ENCODE data around the gene ATF6B.
"Not testable (repeated sequence)": the region's sequence is repeated elsewhere in the genome, so short reads cannot be mapped to it uniquely, and the experiment has no call there.

ATF6B gene

DNA sequence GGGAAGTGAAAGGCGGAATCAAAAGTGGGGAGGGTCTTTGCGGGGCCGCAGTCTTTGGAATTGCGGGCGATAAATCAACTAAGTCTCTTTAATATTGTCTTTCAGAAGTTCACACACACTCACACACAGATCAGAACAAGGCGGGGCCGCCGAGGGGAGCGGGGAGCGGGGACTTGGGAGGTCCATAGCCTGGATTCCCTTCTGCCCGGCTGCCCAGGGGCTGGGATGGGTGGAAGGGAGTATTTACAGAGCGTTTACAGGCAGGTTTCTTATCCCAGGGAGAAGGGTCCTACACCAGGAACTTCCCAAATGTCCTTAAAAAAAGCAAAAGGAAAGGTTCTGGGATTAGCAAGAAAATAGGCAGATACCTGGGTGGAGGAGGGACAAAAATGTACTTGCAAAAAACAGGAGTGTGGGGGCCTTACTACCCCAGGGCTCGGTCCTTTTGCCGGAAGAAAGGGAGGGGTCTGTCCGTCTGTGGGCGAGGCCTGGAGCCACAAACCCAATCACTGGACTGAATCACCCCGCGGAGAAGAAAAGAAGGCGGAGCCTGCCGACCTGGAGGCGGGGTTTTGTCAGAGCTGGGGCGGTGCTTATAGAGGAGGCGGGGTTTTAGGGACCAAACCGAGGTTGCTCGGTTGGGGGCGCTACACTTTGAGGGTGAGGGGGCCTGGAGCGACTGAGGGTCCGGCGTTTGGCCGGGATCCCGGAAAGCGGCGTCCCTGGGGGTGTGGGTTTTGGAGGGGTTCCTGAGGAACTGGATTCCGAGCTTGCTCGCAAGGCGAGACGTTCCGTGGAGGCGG, 20.4 kb upstream of the ATF6B start:
- H3K36me3 ChIP-seq (ENCODE audit: control insufficient read depth in 2 of 2, insufficient read depth in 2 of 2, low read length in 2 of 2), result no peaks in the 10 kb centered on the region
- peaks cover 0 to 11% of the 10 kb centered on the region in 2 donors for H3K4me1 ChIP-seq (ENCODE audit: control insufficient read depth in 2 of 2, insufficient read depth in 2 of 2, low read length in 2 of 2)
- no peak overlapping the region for H3K27ac ChIP-seq (ENCODE audit: low read depth in 2 of 2, low read length in 2 of 2)
- no peaks in the 10 kb centered on the region for H3K27me3 ChIP-seq (ENCODE audit: control insufficient read depth in 2 of 2, insufficient read depth in 2 of 2, low read length in 2 of 2)
- H3K4me3 ChIP-seq (ENCODE audit: low read length in 2 of 2), result peak overlapping the region in 1 of 2 donors; percentile 57
- H3K9me3 ChIP-seq (ENCODE audit: control insufficient read depth in 2 of 2, low read length in 2 of 2), result no peaks in the 10 kb centered on the region
- H3K9ac ChIP-seq (ENCODE audit: low read depth in 1 of 2, low read length in 2 of 2), result peak overlapping the region; percentile 12 to 24

DNA sequence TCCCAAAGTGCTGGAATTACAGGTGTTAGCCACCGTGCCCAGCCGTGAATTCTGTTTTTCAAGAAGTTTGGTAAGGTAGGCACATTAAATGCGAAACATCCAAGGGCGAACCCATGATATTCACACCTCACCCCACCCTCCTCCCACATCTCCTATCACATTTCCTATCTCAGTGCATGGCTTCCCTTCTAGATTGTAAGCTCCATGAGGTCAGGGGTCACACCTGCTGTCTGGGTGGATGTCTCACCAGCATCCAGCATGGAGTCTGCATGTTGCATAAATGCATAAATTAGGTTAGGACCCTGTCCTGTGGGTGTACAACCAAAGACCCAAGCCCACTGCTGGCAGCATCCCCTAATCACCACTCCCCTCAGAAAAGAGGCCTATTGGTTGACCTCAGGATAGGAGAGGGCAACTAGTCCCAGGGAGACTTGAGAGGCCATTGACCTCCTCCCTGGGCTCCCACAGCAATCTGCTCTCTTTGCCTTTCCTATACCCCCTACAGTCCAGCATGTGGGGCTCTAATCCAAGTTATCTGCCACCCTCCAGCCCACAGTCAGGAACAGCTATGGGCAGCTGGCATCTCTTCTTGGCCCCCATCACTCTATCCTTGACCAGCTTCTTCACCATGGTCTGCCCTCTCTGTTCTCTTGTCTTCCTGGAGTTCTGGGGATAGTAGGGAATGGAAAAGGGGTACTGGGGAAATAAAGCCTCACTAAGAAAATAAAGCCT, 19.5 kb upstream of the ATF6B start:
- Histone ChIP-seq H3K27me3 (ENCODE audit: control insufficient read depth in 2 of 2, insufficient read depth in 2 of 2, low read length in 2 of 2) (no peaks in the 10 kb centered on the region), H3K27ac (ENCODE audit: low read depth in 2 of 2, low read length in 2 of 2) (no peak overlapping the region), H3K9ac (ENCODE audit: low read depth in 1 of 2, low read length in 2 of 2) (no peak overlapping the region), H3K4me1 (ENCODE audit: control insufficient read depth in 2 of 2, insufficient read depth in 2 of 2, low read length in 2 of 2) (peaks cover 0 to 8% of the 10 kb centered on the region in 2 donors), H3K9me3 (ENCODE audit: control insufficient read depth in 2 of 2, low read length in 2 of 2) (no peaks in the 10 kb centered on the region), H3K4me3 (ENCODE audit: low read length in 2 of 2) (no peak overlapping the region), H3K36me3 (ENCODE audit: control insufficient read depth in 2 of 2, insufficient read depth in 2 of 2, low read length in 2 of 2) (no peaks in the 10 kb centered on the region)

- H3K4me3 ChIP-seq (ENCODE audit: low read length in 2 of 2), result no peak overlapping the region
- H3K27me3 ChIP-seq (ENCODE audit: control insufficient read depth in 2 of 2, insufficient read depth in 2 of 2, low read length in 2 of 2), result no peaks in the 10 kb centered on the region
Measured at GRCh38 chr6:32146687-32147086, 18.6 kb upstream of the ATF6B start.

GRCh38 chr6:32146287-32146686, 18.2 kb upstream of the ATF6B start:
- no peak overlapping the region for H3K27ac ChIP-seq (ENCODE audit: low read depth in 2 of 2, low read length in 2 of 2)
- no peaks in the 10 kb centered on the region for H3K27me3 ChIP-seq (ENCODE audit: control insufficient read depth in 2 of 2, insufficient read depth in 2 of 2, low read length in 2 of 2)
- H3K9ac ChIP-seq (ENCODE audit: low read depth in 1 of 2, low read length in 2 of 2), result no peak overlapping the region
- peaks cover 3 to 4% of the 10 kb centered on the region in 2 donors for H3K4me1 ChIP-seq (ENCODE audit: control insufficient read depth in 2 of 2, insufficient read depth in 2 of 2, low read length in 2 of 2)
- no peak overlapping the region for H3K4me3 ChIP-seq (ENCODE audit: low read length in 2 of 2)
- H3K36me3 ChIP-seq (ENCODE audit: control insufficient read depth in 2 of 2, insufficient read depth in 2 of 2, low read length in 2 of 2), result no peaks in the 10 kb centered on the region
- no peaks in the 10 kb centered on the region for H3K9me3 ChIP-seq (ENCODE audit: control insufficient read depth in 2 of 2, low read length in 2 of 2)

More at GRCh38 chr6:32146687-32147086, 18.6 kb upstream of the ATF6B start:
- Histone ChIP-seq H3K36me3 (ENCODE audit: control insufficient read depth in 2 of 2, insufficient read depth in 2 of 2, low read length in 2 of 2) (no peaks in the 10 kb centered on the region), H3K27ac (ENCODE audit: low read depth in 2 of 2, low read length in 2 of 2) (no peak overlapping the region), H3K4me1 (ENCODE audit: control insufficient read depth in 2 of 2, insufficient read depth in 2 of 2, low read length in 2 of 2) (peaks cover 3% of the 10 kb centered on the region in 2 donors), H3K9ac (ENCODE audit: low read depth in 1 of 2, low read length in 2 of 2) (no peak overlapping the region), H3K9me3 (ENCODE audit: control insufficient read depth in 2 of 2, low read length in 2 of 2) (no peaks in the 10 kb centered on the region)

DNA sequence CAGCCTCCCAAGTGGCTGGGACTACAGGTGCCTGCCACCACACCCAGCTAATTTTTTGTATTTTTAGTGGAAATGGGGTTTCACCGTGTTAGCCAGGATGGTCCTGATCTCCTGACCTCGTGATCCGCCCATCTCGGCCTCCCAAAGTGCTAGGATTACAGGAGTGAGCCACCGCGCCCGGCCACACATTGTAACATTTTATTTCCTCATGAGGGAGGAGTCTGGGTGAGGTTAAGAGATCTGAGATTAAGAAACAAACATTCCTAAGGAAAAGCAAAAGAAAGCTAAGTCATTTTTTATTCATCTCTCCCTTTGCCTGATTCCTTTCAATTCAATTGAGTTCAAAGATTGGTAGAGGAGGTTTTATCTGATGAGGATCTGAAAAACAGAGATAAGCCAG, 16.2 kb upstream of the ATF6B start:
- H3K27me3 ChIP-seq (ENCODE audit: control insufficient read depth in 2 of 2, insufficient read depth in 2 of 2, low read length in 2 of 2); H3K27ac ChIP-seq (ENCODE audit: low read depth in 2 of 2, low read length in 2 of 2); H3K9ac ChIP-seq (ENCODE audit: low read depth in 1 of 2, low read length in 2 of 2); H3K4me3 ChIP-seq (ENCODE audit: low read length in 2 of 2); H3K36me3 ChIP-seq (ENCODE audit: control insufficient read depth in 2 of 2, insufficient read depth in 2 of 2, low read length in 2 of 2); H3K4me1 ChIP-seq (ENCODE audit: control insufficient read depth in 2 of 2, insufficient read depth in 2 of 2, low read length in 2 of 2); H3K9me3 ChIP-seq (ENCODE audit: control insufficient read depth in 2 of 2, low read length in 2 of 2): not testable (repeated sequence)

GRCh38 chr6:32140420-32141046, 12.5 kb upstream of the ATF6B start:
- Histone ChIP-seq H3K4me3 (ENCODE audit: low read length in 2 of 2) (no peak overlapping the region), H3K9ac (ENCODE audit: low read depth in 1 of 2, low read length in 2 of 2) (no peak overlapping the region), H3K9me3 (ENCODE audit: control insufficient read depth in 2 of 2, low read length in 2 of 2) (no peaks in the 10 kb centered on the region), H3K27me3 (ENCODE audit: control insufficient read depth in 2 of 2, insufficient read depth in 2 of 2, low read length in 2 of 2) (no peaks in the 10 kb centered on the region), H3K4me1 (ENCODE audit: control insufficient read depth in 2 of 2, insufficient read depth in 2 of 2, low read length in 2 of 2) (peaks cover 3 to 4% of the 10 kb centered on the region in 2 donors), H3K36me3 (ENCODE audit: control insufficient read depth in 2 of 2, insufficient read depth in 2 of 2, low read length in 2 of 2) (no peaks in the 10 kb centered on the region), H3K27ac (ENCODE audit: low read depth in 2 of 2, low read length in 2 of 2) (no peak overlapping the region)

GRCh38 chr6:32139590-32139989, 11.5 kb upstream of the ATF6B start:
- no peaks in the 10 kb centered on the region for H3K9me3 ChIP-seq (ENCODE audit: control insufficient read depth in 2 of 2, low read length in 2 of 2)
- peaks cover 3 to 4% of the 10 kb centered on the region in 2 donors for H3K4me1 ChIP-seq (ENCODE audit: control insufficient read depth in 2 of 2, insufficient read depth in 2 of 2, low read length in 2 of 2)
- H3K27ac ChIP-seq (ENCODE audit: low read depth in 2 of 2, low read length in 2 of 2), result no peak overlapping the region
- no peaks in the 10 kb centered on the region for H3K36me3 ChIP-seq (ENCODE audit: control insufficient read depth in 2 of 2, insufficient read depth in 2 of 2, low read length in 2 of 2)
- no peak overlapping the region for H3K9ac ChIP-seq (ENCODE audit: low read depth in 1 of 2, low read length in 2 of 2)
- no peaks in the 10 kb centered on the region for H3K27me3 ChIP-seq (ENCODE audit: control insufficient read depth in 2 of 2, insufficient read depth in 2 of 2, low read length in 2 of 2)
- no peak overlapping the region for H3K4me3 ChIP-seq (ENCODE audit: low read length in 2 of 2)

DNA sequence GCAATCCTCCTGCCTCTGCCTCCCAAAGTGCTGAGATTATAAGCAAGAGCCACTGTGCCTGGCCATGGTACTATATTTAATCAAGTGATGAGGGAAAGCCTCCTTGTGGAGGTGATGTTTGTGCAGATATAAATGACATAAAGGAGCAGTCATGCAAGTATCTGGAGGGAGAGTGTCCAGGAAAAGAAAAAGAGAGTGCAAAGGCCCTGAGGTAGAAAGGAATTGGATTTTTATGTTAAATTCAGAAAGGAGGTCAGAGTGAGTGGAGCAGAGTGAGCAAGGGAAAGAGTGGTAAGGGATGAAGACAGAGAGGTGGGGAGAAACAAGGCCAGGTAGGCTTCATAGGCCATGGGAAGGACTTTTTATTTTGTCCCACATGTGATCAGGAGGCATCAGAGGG, 9.4 kb upstream of the ATF6B start:
- no peaks in the 10 kb centered on the region for H3K36me3 ChIP-seq (ENCODE audit: control insufficient read depth in 2 of 2, insufficient read depth in 2 of 2, low read length in 2 of 2)
- H3K27ac ChIP-seq (ENCODE audit: low read depth in 2 of 2, low read length in 2 of 2), result no peak overlapping the region
- peaks cover 0 to 4% of the 10 kb centered on the region in 2 donors for H3K4me1 ChIP-seq (ENCODE audit: control insufficient read depth in 2 of 2, insufficient read depth in 2 of 2, low read length in 2 of 2)
- no peak overlapping the region for H3K4me3 ChIP-seq (ENCODE audit: low read length in 2 of 2)
- no peak overlapping the region for H3K9ac ChIP-seq (ENCODE audit: low read depth in 1 of 2, low read length in 2 of 2)
- H3K27me3 ChIP-seq (ENCODE audit: control insufficient read depth in 2 of 2, insufficient read depth in 2 of 2, low read length in 2 of 2), result peaks cover 0 to 1% of the 10 kb centered on the region in 2 donors
- no peaks in the 10 kb centered on the region for H3K9me3 ChIP-seq (ENCODE audit: control insufficient read depth in 2 of 2, low read length in 2 of 2)

GRCh38 chr6:32133786-32134185, 5.7 kb upstream of the ATF6B start:
- Histone ChIP-seq H3K9ac (ENCODE audit: low read depth in 1 of 2, low read length in 2 of 2) (no peak overlapping the region), H3K27ac (ENCODE audit: low read depth in 2 of 2, low read length in 2 of 2) (no peak overlapping the region), H3K9me3 (ENCODE audit: control insufficient read depth in 2 of 2, low read length in 2 of 2) (no peaks in the 10 kb centered on the region), H3K4me1 (ENCODE audit: control insufficient read depth in 2 of 2, insufficient read depth in 2 of 2, low read length in 2 of 2) (peaks cover 9 to 10% of the 10 kb centered on the region in 2 donors), H3K36me3 (ENCODE audit: control insufficient read depth in 2 of 2, insufficient read depth in 2 of 2, low read length in 2 of 2) (no peaks in the 10 kb centered on the region), H3K27me3 (ENCODE audit: control insufficient read depth in 2 of 2, insufficient read depth in 2 of 2, low read length in 2 of 2) (peaks cover 0 to 1% of the 10 kb centered on the region in 2 donors), H3K4me3 (ENCODE audit: low read length in 2 of 2) (no peak overlapping the region)

- Histone ChIP-seq H3K27me3 (ENCODE audit: control insufficient read depth in 2 of 2, insufficient read depth in 2 of 2, low read length in 2 of 2) (peaks cover 0 to 1% of the 10 kb centered on the region in 2 donors), H3K4me3 (ENCODE audit: low read length in 2 of 2) (no peak overlapping the region)
Measured at GRCh38 chr6:32132110-32132509, 4.1 kb upstream of the ATF6B start.

More at GRCh38 chr6:32132110-32132509, 4.1 kb upstream of the ATF6B start:
- peaks cover 19% of the 10 kb centered on the region in 2 donors for H3K4me1 ChIP-seq (ENCODE audit: control insufficient read depth in 2 of 2, insufficient read depth in 2 of 2, low read length in 2 of 2)
- H3K27ac ChIP-seq (ENCODE audit: low read depth in 2 of 2, low read length in 2 of 2), result no peak overlapping the region
- no peaks in the 10 kb centered on the region for H3K36me3 ChIP-seq (ENCODE audit: control insufficient read depth in 2 of 2, insufficient read depth in 2 of 2, low read length in 2 of 2)
- H3K9me3 ChIP-seq (ENCODE audit: control insufficient read depth in 2 of 2, low read length in 2 of 2), result no peaks in the 10 kb centered on the region
- no peak overlapping the region for H3K9ac ChIP-seq (ENCODE audit: low read depth in 1 of 2, low read length in 2 of 2)
